ENCODE measurements around the gene FTMT. TPM values are rescaled to one million over a fixed set of nuclear protein-coding genes. Genes with fewer than 3 reads are reported as not detected.

FTMT gene
- total RNA-seq, 3 donors from 2014 or later (not counting 1 experiment from before 2014, with no cell fraction given), result not detected

DNA sequence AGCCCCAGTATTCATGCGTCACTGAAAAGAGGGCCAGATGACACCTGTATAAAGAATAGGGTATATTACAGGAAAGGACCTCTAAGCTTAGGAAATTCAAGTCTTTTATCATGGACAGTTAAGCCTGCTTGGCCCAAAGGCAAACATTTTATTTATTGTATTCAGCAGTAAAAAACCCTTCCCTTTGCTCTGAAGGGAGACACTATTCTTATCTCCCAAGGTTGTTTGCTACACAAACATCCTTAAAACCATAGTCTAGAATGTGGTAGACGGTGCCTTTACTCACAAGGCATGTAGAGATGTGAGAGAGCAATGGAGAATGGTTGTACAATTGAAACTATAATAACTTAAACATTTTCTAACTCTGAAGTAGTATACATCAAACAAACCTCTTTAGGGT, 33.9 kb downstream of the FTMT start:
- Histone ChIP-seq H3K27ac (ENCODE audit: low read length) (no peak overlapping the region), H3K9me3 (ENCODE audit: control insufficient read depth, insufficient read depth, low read length) (peaks cover 4% of the 10 kb centered on the region), H3K36me3 (ENCODE audit: control insufficient read depth, insufficient read depth, low read length) (no peaks in the 10 kb centered on the region), H3K27me3 (ENCODE audit: control insufficient read depth, insufficient read depth, low read length) (no peaks in the 10 kb centered on the region), H3K4me1 (ENCODE audit: control insufficient read depth, insufficient read depth, low read length) (no peaks in the 10 kb centered on the region), H3K4me3 (ENCODE audit: low read length) (no peak overlapping the region)
- Mint-ChIP-seq H3K4me1 (no peaks in the 10 kb centered on the region), H3K4me3 (no peak overlapping the region), H3K27me3 (ENCODE audit: low read depth in 2 of 2) (no peaks in the 10 kb centered on the region), H3K27ac (no peak overlapping the region), H3K9me3 (peaks cover 7 to 8% of the 10 kb centered on the region in 2 donors), H3K36me3 (no peaks in the 10 kb centered on the region)
- intact Hi-C loops (cut with micrococcal nuclease), result no loop called here
- ATAC-seq, result no peak
- DNase-seq, result no peak
- no CpG with 5 or more reads among the region's 2 CpGs for WGBS (ENCODE audit: insufficient coverage)
- TF ChIP-seq, protein P1, sequence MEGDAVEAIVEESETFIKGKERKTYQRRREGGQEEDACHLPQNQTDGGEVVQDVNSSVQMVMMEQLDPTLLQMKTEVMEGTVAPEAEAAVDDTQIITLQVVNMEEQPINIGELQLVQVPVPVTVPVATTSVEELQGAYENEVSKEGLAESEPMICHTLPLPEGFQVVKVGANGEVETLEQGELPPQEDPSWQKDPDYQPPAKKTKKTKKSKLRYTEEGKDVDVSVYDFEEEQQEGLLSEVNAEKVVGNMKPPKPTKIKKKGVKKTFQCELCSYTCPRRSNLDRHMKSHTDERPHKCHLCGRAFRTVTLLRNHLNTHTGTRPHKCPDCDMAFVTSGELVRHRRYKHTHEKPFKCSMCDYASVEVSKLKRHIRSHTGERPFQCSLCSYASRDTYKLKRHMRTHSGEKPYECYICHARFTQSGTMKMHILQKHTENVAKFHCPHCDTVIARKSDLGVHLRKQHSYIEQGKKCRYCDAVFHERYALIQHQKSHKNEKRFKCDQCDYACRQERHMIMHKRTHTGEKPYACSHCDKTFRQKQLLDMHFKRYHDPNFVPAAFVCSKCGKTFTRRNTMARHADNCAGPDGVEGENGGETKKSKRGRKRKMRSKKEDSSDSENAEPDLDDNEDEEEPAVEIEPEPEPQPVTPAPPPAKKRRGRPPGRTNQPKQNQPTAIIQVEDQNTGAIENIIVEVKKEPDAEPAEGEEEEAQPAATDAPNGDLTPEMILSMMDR (IDR thresholded peaks at IDR 0.05), result no peak

DNA sequence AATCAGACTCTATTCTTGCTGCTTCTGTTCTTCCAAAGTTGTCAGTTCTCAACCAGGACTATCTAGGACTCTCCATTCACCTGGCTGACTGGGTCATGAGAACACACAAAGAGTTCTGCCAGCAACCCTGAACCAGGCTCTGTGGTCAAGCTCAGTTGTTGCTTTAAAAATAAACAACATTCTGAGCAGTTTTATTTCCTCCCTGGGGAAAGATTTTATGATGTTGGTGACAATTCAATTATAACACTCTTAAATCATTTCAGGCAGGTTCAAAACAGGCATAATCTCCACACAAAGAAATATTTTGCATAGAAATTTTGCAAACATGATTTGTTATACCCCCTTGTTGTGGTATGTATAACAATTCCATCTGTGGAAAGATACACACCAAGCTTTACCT, 36.0 kb downstream of the FTMT start:
- H3K9me3 ChIP-seq (ENCODE audit: control insufficient read depth, insufficient read depth, low read length), result peaks cover 4% of the 10 kb centered on the region
- no peak overlapping the region for H3K27ac ChIP-seq (ENCODE audit: low read length)
- Mint-ChIP-seq H3K27me3 (ENCODE audit: low read depth in 2 of 2) (no peaks in the 10 kb centered on the region), H3K9me3 (peaks cover 5 to 8% of the 10 kb centered on the region in 2 donors), H3K4me1 (no peaks in the 10 kb centered on the region), H3K27ac (no peak overlapping the region), H3K36me3 (no peaks in the 10 kb centered on the region), H3K4me3 (no peak overlapping the region)
- TF ChIP-seq, protein P1 (IDR thresholded peaks at IDR 0.05), result no peak
- ATAC-seq, result no peak
- intact Hi-C loops (cut with micrococcal nuclease), result no loop called here
- no peaks in the 10 kb centered on the region for H3K27me3 ChIP-seq (ENCODE audit: control insufficient read depth, insufficient read depth, low read length)
- no peaks in the 10 kb centered on the region for H3K4me1 ChIP-seq (ENCODE audit: control insufficient read depth, insufficient read depth, low read length)
- H3K36me3 ChIP-seq (ENCODE audit: control insufficient read depth, insufficient read depth, low read length), result no peaks in the 10 kb centered on the region
- no peak for DNase-seq
- H3K4me3 ChIP-seq (ENCODE audit: low read length), result no peak overlapping the region

GRCh38 chr5:121890297-121890858, 38.7 kb downstream of the FTMT start:
- TF ChIP-seq, protein P1 (IDR thresholded peaks at IDR 0.05), result no peak
- H3K9me3 Mint-ChIP-seq, result peaks cover 4 to 5% of the 10 kb centered on the region in 2 donors
- DNase-seq, result no peak
- ATAC-seq, result no peak
- no peak overlapping the region for H3K27ac Mint-ChIP-seq
- no peaks in the 10 kb centered on the region for H3K4me1 Mint-ChIP-seq
- no peaks in the 10 kb centered on the region for H3K36me3 Mint-ChIP-seq
- 91% methylated on average over 11 of the region's 11 CpGs for WGBS (ENCODE audit: insufficient coverage)
- no peak overlapping the region for H3K4me3 ChIP-seq (ENCODE audit: low read length)
- H3K27me3 ChIP-seq (ENCODE audit: control insufficient read depth, insufficient read depth, low read length), result no peaks in the 10 kb centered on the region
- H3K4me1 ChIP-seq (ENCODE audit: control insufficient read depth, insufficient read depth, low read length), result no peaks in the 10 kb centered on the region
- no peak overlapping the region for H3K27ac ChIP-seq (ENCODE audit: low read length)
- no peak overlapping the region for H3K4me3 Mint-ChIP-seq
- intact Hi-C loops (cut with micrococcal nuclease), result no loop called here
- H3K36me3 ChIP-seq (ENCODE audit: control insufficient read depth, insufficient read depth, low read length), result no peaks in the 10 kb centered on the region
- peaks cover 4% of the 10 kb centered on the region for H3K9me3 ChIP-seq (ENCODE audit: control insufficient read depth, insufficient read depth, low read length)
- no peaks in the 10 kb centered on the region for H3K27me3 Mint-ChIP-seq (ENCODE audit: low read depth in 2 of 2)

DNA sequence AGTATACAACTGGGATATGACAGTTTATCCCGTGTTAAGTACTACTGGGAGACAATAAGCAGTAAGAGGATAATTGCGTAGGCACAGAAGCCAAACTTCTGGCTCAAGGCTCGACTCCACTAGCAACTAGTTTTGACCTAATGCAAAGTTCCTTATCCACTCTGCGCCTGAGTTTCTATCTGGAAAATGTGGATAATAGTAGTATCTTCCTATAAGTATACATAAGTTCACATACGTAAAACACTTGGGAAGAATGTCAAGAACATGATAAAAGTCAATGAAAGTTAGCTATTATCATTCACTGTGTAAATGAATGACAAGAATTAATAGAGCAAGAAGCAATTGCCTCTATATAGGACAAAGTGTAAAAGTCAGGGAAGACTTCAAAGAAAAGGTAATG, 45.7 kb downstream of the FTMT start:
- no peak for DNase-seq
- intact Hi-C loops (cut with micrococcal nuclease), result no loop called here
- no peak overlapping the region for H3K27ac Mint-ChIP-seq

More for the DNA sequence above, 45.7 kb downstream of the FTMT start:
- no peak for ATAC-seq
- H3K4me3 Mint-ChIP-seq, result no peak overlapping the region
- TF ChIP-seq, protein P1 (IDR thresholded peaks at IDR 0.05), result no peak
- Histone ChIP-seq H3K27ac (ENCODE audit: low read length) (no peak overlapping the region), H3K36me3 (ENCODE audit: control insufficient read depth, insufficient read depth, low read length) (no peaks in the 10 kb centered on the region), H3K4me1 (ENCODE audit: control insufficient read depth, insufficient read depth, low read length) (no peaks in the 10 kb centered on the region), H3K9me3 (ENCODE audit: control insufficient read depth, insufficient read depth, low read length) (no peaks in the 10 kb centered on the region), H3K4me3 (ENCODE audit: low read length) (no peak overlapping the region), H3K27me3 (ENCODE audit: control insufficient read depth, insufficient read depth, low read length) (no peaks in the 10 kb centered on the region)
- no peaks in the 10 kb centered on the region for H3K4me1 Mint-ChIP-seq
- 89% methylated on average over 3 of the region's 5 CpGs for WGBS (ENCODE audit: insufficient coverage)
- peaks cover 4 to 5% of the 10 kb centered on the region in 2 donors for H3K9me3 Mint-ChIP-seq
- H3K27me3 Mint-ChIP-seq (ENCODE audit: low read depth in 2 of 2), result no peaks in the 10 kb centered on the region
- H3K36me3 Mint-ChIP-seq, result no peaks in the 10 kb centered on the region
